T-cell (primary cell): ENCODE measurements around the gene GOT1. TPM values are rescaled to one million over a fixed set of nuclear protein-coding genes. Genes with fewer than 3 reads are reported as not detected.

Source experiments
- ATAC-seq, 4 experiments: fragments of 200-7000 bp in 3 of 4; fragments of 150-1000 bp in 1 of 4; cut with Tn5 transposase; replicated peaks in 1 of 4; 1 replicate in 3 of 4; 2 replicates in 1 of 4; pipeline ENCODE4 v1.10.0; 2021; ENCODE audit warnings: moderate library complexity in 3 of 4, mild to moderate bottlenecking in 2 of 4, moderate number of reproducible peaks in 1 of 4
- CTCF ChIA-PET, 2 donors: fragments of 300-600 bp; sonication (Branson Sonifier 250); formaldehyde crosslinking; loops; one replicate each; lab custom pipeline; 2022; ENCODE audit warnings: antibody characterized with exemption in 2 of 2; lab: Charles Lee
- POLR2A ChIA-PET, 2 donors: fragments of 300-600 bp; sonication (Branson Sonifier 250); formaldehyde crosslinking; loops; one replicate each; lab custom pipeline; 2022; ENCODE audit warnings: antibody characterized with exemption in 2 of 2; lab: Charles Lee
- DNase-seq, 35 experiments: peaks; one replicate each; pipeline versions ENCODE4 v3.0.0 to v3.0.0-alpha.2; 2013 to 2023
- H3K27ac ChIP-seq: one replicate; pipeline ENCODE4 v1.5.1; 2013; ENCODE audit warnings: low read length
- H3K27me3 ChIP-seq, 2 experiments: replicated peaks in 1 of 2; 1 replicate in 1 of 2; 2 replicates in 1 of 2; pipeline versions ENCODE4 v1.6.1 to v1.7.0; 2013; ENCODE audit warnings: low read length in 1 of 2, mixed read lengths in 1 of 2; ENCODE audit not compliant: control insufficient read depth in 2 of 2, insufficient read depth in 2 of 2; ENCODE audit errors: extremely low read depth in 1 of 2
- H3K36me3 ChIP-seq, 2 donors: 1 replicate in 1 of 2; 2 replicates in 1 of 2; pipeline versions ENCODE4 v1.6.1 to v1.7.0; 2013; ENCODE audit warnings: low read length in 1 of 2; ENCODE audit not compliant: control insufficient read depth in 2 of 2, insufficient read depth in 1 of 2; ENCODE audit errors: extremely low read depth in 1 of 2
- H3K4me1 ChIP-seq, 2 experiments: 1 replicate in 1 of 2; 2 replicates in 1 of 2; pipeline versions ENCODE4 v1.6.1 to v1.7.0; 2013; ENCODE audit warnings: low read length in 2 of 2, mixed read lengths in 1 of 2; ENCODE audit not compliant: insufficient read depth in 2 of 2, control insufficient read depth in 1 of 2; ENCODE audit errors: extremely low read depth in 1 of 2
- H3K4me3 ChIP-seq, 2 donors: 1 replicate in 1 of 2; 2 replicates in 1 of 2; pipeline versions ENCODE4 v1.5.1 to v1.7.0; 2013; ENCODE audit warnings: mild to moderate bottlenecking in 2 of 2, low read length in 1 of 2, moderate library complexity in 1 of 2; ENCODE audit not compliant: control insufficient read depth in 1 of 2; ENCODE audit errors: extremely low read depth in 1 of 2
- H3K9me3 ChIP-seq: 2 replicates; pipeline ENCODE4 v1.7.0; 2013
- H3K27ac Mint-ChIP-seq, 2 donors: one replicate each; pipeline ENCODE4 v1.8.0; 2020 to 2021; ENCODE audit warnings: mild to moderate bottlenecking in 2 of 2, mixed read lengths in 2 of 2
- H3K27me3 Mint-ChIP-seq, 2 donors: one replicate each; pipeline ENCODE4 v1.8.0; 2021 to 2022; ENCODE audit warnings: mixed read lengths in 2 of 2
- H3K36me3 Mint-ChIP-seq: one replicate; pipeline ENCODE4 v1.8.0; 2021; ENCODE audit warnings: mixed read lengths
- H3K4me1 Mint-ChIP-seq, 3 donors: one replicate each; pipeline ENCODE4 v1.8.0; 2020 to 2022; ENCODE audit warnings: mixed read lengths in 3 of 3, mild to moderate bottlenecking in 1 of 3
- H3K4me3 Mint-ChIP-seq, 3 donors: one replicate each; pipeline ENCODE4 v1.8.0; 2020 to 2022; ENCODE audit warnings: mild to moderate bottlenecking in 3 of 3, mixed read lengths in 3 of 3, moderate library complexity in 3 of 3
- H3K9me3 Mint-ChIP-seq, 3 donors: one replicate each; pipeline ENCODE4 v1.8.0; 2020 to 2022; ENCODE audit warnings: mixed read lengths in 3 of 3
- WGBS: methylation state at CpG from one replicate; pipeline ENCODE4 v1.1.5; 2013; ENCODE audit warnings: missing lambda C conversion rate; ENCODE audit not compliant: insufficient coverage; 5-methylcytosine and 5-hydroxymethylcytosine counted together
- total RNA-seq, 35 experiments: library from RNA in 6 of 35; stranded (reverse) in 6 of 35; fragments of 120-200 nt in 1 of 35; gene quantifications; one replicate each; pipeline versions ENCODE4 v1.2.1 to v1.2.4 and lab custom pipeline; 2013 to 2026

GOT1 gene
- total RNA-seq, 5 donors from 2014 or later (not counting 1 experiment from before 2014, with no cell fraction given) = 4.5 to 12.9 (median 10.7) TPM

DNA sequence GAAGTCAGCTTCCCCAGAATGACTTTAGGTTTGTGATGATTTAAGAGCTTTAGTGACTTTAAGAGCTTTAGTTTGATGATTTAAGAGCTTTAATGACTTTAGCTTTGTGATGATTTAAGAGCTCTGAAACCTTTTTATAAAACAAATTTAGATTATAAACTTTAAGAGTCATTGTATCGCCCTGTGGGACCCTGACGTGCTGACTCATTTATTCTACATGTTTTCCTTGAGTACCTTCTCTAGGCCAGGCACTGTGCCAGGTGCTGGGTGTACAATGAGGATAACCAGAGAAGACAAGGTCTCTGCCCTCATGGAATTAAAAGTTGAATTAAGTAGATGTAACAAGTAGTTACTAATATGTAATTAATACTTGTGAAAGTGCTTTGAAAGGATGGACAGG lies 55.9 kb downstream of the GOT1 start:
- no peak for ATAC-seq
- no peak for DNase-seq
- H3K27me3 ChIP-seq = peaks cover 0 to 11% of the 10 kb centered on the region in 2 experiments
- no peaks in the 10 kb centered on the region for H3K9me3 ChIP-seq
- H3K4me3 ChIP-seq = no peak overlapping the region
- Mint-ChIP-seq H3K27me3 (peaks cover 26 to 35% of the 10 kb centered on the region in 2 donors), H3K9me3 (no peaks in the 10 kb centered on the region), H3K4me3 (no peak overlapping the region), H3K36me3 (no peaks in the 10 kb centered on the region), H3K27ac (no peak overlapping the region), H3K4me1 (peaks cover 5 to 9% (median 8%) of the 10 kb centered on the region in 3 donors)
- ChIA-PET POLR2A (no interaction called here), CTCF (interaction anchor here in 1 of 2 donors (0.6 kb wide), 1 partner anchor 341 kb away, joined by 3 read pairs; no protein-coding TSS in a partner anchor)
- WGBS = no CpG with 5 or more reads among the region's 2 CpGs
- H3K4me1 ChIP-seq = no peaks in the 10 kb centered on the region
- H3K27ac ChIP-seq = no peak overlapping the region
- no peaks in the 10 kb centered on the region for H3K36me3 ChIP-seq

- CTCF ChIA-PET = no interaction called here
- peaks cover 27% of the 10 kb centered on the region in 2 donors for H3K27me3 Mint-ChIP-seq
- ATAC-seq = no peak
These were observed 57.7 kb downstream of the GOT1 start for GRCh38 chr10:99372546-99373271.

GRCh38 chr10:99370993-99371392 lies 59.4 kb downstream of the GOT1 start:
- Histone ChIP-seq H3K4me3 (no peak overlapping the region), H3K27ac (no peak overlapping the region), H3K9me3 (no peaks in the 10 kb centered on the region), H3K36me3 (no peaks in the 10 kb centered on the region), H3K4me1 (no peaks in the 10 kb centered on the region), H3K27me3 (peaks cover 0 to 9% of the 10 kb centered on the region in 2 experiments)
- ChIA-PET CTCF (no interaction called here), POLR2A (no interaction called here)
- H3K9me3 Mint-ChIP-seq = no peaks in the 10 kb centered on the region
- no peaks in the 10 kb centered on the region for H3K36me3 Mint-ChIP-seq
- DNase-seq (no peak), ATAC-seq (no peak)
- no peak overlapping the region for H3K27ac Mint-ChIP-seq
- no peak overlapping the region for H3K4me3 Mint-ChIP-seq
- WGBS = no CpG with 5 or more reads among the region's 2 CpGs
- H3K27me3 Mint-ChIP-seq = peaks cover 27 to 32% of the 10 kb centered on the region in 2 donors
- peaks cover 5 to 9% (median 8%) of the 10 kb centered on the region in 3 donors for H3K4me1 Mint-ChIP-seq

More at GRCh38 chr10:99372546-99373271, 57.7 kb downstream of the GOT1 start:
- H3K27ac Mint-ChIP-seq = no peak overlapping the region
- Histone ChIP-seq H3K4me1 (no peaks in the 10 kb centered on the region), H3K36me3 (no peaks in the 10 kb centered on the region), H3K27ac (no peak overlapping the region), H3K4me3 (no peak overlapping the region), H3K27me3 (peaks cover 0 to 13% of the 10 kb centered on the region in 2 experiments), H3K9me3 (no peaks in the 10 kb centered on the region)
- no peaks in the 10 kb centered on the region for H3K36me3 Mint-ChIP-seq
- H3K4me3 Mint-ChIP-seq = no peak overlapping the region
- POLR2A ChIA-PET = interaction anchor here in 1 of 2 donors (0.6 kb wide), 1 partner anchor 1102 kb away, joined by 3 read pairs; no protein-coding TSS in a partner anchor
- DNase-seq = no peak
- peaks cover 5 to 9% (median 8%) of the 10 kb centered on the region in 3 donors for H3K4me1 Mint-ChIP-seq
- 89% methylated on average over 3 of the region's 9 CpGs for WGBS
- H3K9me3 Mint-ChIP-seq = no peaks in the 10 kb centered on the region

DNA sequence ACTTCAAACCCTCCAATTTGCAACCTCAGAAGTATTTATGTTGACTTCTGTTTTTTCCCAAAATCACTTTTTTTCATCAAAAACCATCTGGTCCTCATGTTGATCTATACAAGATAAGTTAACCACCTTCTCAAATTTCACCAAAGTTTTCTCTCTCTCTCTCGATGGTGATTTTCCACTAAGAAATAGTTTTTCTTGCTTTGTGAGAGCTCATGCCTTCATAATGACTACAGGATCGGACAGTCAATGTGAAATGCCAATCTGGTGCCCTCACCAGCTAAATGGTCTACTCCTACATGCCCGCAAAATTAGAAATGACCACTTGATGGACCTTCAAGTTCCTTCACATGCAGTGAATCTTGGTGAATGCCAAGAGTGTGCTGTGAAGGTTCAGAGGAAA lies 60.9 kb downstream of the GOT1 start:
- ATAC-seq (no peak), DNase-seq (no peak)
- Histone ChIP-seq H3K4me3 (no peak overlapping the region), H3K4me1 (no peaks in the 10 kb centered on the region), H3K36me3 (no peaks in the 10 kb centered on the region), H3K27me3 (peaks cover 0 to 12% of the 10 kb centered on the region in 2 experiments), H3K27ac (no peak overlapping the region), H3K9me3 (no peaks in the 10 kb centered on the region)
- Mint-ChIP-seq H3K27ac (no peak overlapping the region), H3K4me1 (peaks cover 5 to 9% (median 8%) of the 10 kb centered on the region in 3 donors), H3K36me3 (no peaks in the 10 kb centered on the region), H3K27me3 (peaks cover 20 to 32% of the 10 kb centered on the region in 2 donors), H3K4me3 (no peak overlapping the region), H3K9me3 (no peaks in the 10 kb centered on the region)
- 67% methylated on average over 1 of the region's 3 CpGs for WGBS
- ChIA-PET POLR2A (no interaction called here), CTCF (no interaction called here)

DNA sequence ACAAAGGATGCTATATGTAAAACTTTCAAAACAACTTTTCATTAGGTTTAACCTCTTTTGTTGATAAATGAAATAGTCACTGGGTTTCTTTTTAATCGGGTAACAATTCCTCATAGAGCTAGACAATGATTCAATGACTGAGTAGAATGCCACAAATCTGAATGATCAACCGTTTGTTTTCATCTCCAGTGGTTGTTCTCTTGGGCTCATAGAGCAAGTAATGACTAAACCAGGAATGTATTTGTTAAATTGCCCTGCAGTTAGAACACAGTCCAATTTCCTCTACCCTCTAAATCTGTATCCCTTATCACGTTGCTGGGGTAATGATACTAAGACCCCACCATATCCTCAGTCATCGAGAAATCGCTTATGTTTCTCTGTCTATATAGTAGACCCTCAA lies 61.3 kb downstream of the GOT1 start:
- Mint-ChIP-seq H3K4me3 (no peak overlapping the region), H3K4me1 (peaks cover 5 to 9% (median 8%) of the 10 kb centered on the region in 3 donors), H3K27me3 (peaks cover 19 to 32% of the 10 kb centered on the region in 2 donors), H3K9me3 (no peaks in the 10 kb centered on the region), H3K27ac (no peak overlapping the region), H3K36me3 (no peaks in the 10 kb centered on the region)
- CTCF ChIA-PET = no interaction called here
- peaks cover 0 to 12% of the 10 kb centered on the region in 2 experiments for H3K27me3 ChIP-seq
- POLR2A ChIA-PET = no interaction called here
- no peak overlapping the region for H3K4me3 ChIP-seq
- DNase-seq = no peak
- H3K27ac ChIP-seq = no peak overlapping the region
- 100% methylated on average over 1 of the region's 5 CpGs for WGBS
- H3K4me1 ChIP-seq = no peaks in the 10 kb centered on the region
- no peaks in the 10 kb centered on the region for H3K9me3 ChIP-seq
- ATAC-seq = no peak
- H3K36me3 ChIP-seq = no peaks in the 10 kb centered on the region

- H3K4me1 ChIP-seq = no peaks in the 10 kb centered on the region
- Mint-ChIP-seq H3K9me3 (no peaks in the 10 kb centered on the region), H3K4me3 (no peak overlapping the region), H3K36me3 (no peaks in the 10 kb centered on the region), H3K27me3 (peaks cover 18 to 30% of the 10 kb centered on the region in 2 donors), H3K27ac (no peak overlapping the region), H3K4me1 (peaks cover 5 to 9% (median 8%) of the 10 kb centered on the region in 3 donors)
- ATAC-seq (no peak), DNase-seq (no peak)
- H3K9me3 ChIP-seq = no peaks in the 10 kb centered on the region
- no peak overlapping the region for H3K4me3 ChIP-seq
- ChIA-PET POLR2A (no interaction called here), CTCF (no interaction called here)
- H3K36me3 ChIP-seq = no peaks in the 10 kb centered on the region
- H3K27ac ChIP-seq = no peak overlapping the region
- peaks cover 0 to 12% of the 10 kb centered on the region in 2 experiments for H3K27me3 ChIP-seq
- WGBS = no CpG with 5 or more reads among the region's 1 CpG
These were observed 61.8 kb downstream of the GOT1 start for GRCh38 chr10:99368646-99369045.
